ENCODE results near the gene CALR.
"Not testable (repeated sequence)": the region's sequence is repeated elsewhere in the genome, so short reads cannot be mapped to it uniquely, and the experiment has no call there.

CALR gene

GRCh38 chr19:12943437-12944044 lies 5.1 kb downstream of the CALR start:
- no peak for DNase-seq
- Mint-ChIP-seq H3K27ac (peak overlapping the region; percentile 96), H3K4me1 (ENCODE audit: low read depth) (peaks cover 87% of the 10 kb centered on the region), H3K36me3 (ENCODE audit: low read depth) (peaks cover 97% of the 10 kb centered on the region), H3K27me3 (no peaks in the 10 kb centered on the region), H3K9me3 (no peaks in the 10 kb centered on the region), H3K4me3 (peak overlapping the region; percentile 98)

DNA sequence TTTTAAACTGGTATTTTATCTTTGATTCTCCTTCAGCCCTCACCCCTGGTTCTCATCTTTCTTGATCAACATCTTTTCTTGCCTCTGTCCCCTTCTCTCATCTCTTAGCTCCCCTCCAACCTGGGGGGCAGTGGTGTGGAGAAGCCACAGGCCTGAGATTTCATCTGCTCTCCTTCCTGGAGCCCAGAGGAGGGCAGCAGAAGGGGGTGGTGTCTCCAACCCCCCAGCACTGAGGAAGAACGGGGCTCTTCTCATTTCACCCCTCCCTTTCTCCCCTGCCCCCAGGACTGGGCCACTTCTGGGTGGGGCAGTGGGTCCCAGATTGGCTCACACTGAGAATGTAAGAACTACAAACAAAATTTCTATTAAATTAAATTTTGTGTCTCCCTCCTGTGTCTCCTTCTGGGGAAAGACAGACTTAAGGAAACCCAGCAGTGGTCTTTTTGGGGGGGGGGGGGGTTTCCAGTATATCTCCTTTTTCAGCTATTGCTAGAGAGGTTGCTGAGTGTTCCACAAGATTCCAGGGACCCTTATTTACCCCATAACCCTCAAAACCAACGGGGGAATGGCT lies 5.8 kb downstream of the CALR start:
- Mint-ChIP-seq H3K4me3 (peak overlapping the region; percentile 92), H3K4me1 (ENCODE audit: low read depth) (peaks cover 83% of the 10 kb centered on the region), H3K27me3 (no peaks in the 10 kb centered on the region), H3K36me3 (ENCODE audit: low read depth) (peaks cover 97% of the 10 kb centered on the region), H3K9me3 (no peaks in the 10 kb centered on the region), H3K27ac (peak overlapping the region; percentile 98)
- DNase-seq, result no peak

DNA sequence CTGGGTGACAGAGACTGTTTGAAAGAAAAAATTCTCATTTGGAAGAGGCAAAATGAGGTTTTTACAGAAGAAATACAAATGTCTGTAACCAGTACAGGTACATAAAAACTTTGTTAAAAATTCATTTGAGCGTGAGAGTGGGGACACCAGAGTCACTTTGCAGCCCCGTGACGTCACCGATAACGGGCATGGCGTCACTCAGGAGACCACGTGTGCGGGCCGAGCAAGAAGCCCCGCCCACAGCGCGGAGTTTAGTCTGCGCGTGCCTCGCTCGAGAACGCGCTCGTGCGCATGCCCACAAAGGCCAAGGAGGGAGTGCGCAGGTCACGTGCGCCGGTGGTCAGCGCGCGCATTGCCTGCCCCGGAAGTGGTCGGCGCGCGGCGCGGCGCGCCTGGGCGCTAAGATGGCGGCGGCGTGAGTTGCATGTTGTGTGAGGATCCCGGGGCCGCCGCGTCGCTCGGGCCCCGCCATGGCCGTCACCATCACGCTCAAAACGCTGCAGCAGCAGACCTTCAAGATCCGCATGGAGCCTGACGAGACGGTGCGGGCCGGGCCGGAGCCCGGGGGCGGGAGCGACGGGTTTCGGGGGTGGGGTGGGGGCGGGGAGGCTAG lies 7.2 kb downstream of the CALR start, which contains the start of gene RAD23A:
Gene RAD23A, plus strand, starts transcription at position 384 of the 613 bp plus-strand sequence. Its CDS starts 87 bp downstream, at position 471.
- peaks cover 97% of the 10 kb centered on the region for H3K36me3 Mint-ChIP-seq (ENCODE audit: low read depth)
- DNase-seq, result peak; percentile 99
- H3K27ac Mint-ChIP-seq, result peak within 1 kb of the TSS; percentile 98
- peaks cover 73% of the 10 kb centered on the region for H3K4me1 Mint-ChIP-seq (ENCODE audit: low read depth)
- H3K4me3 Mint-ChIP-seq, result peak within 1 kb of the TSS; percentile 92
- no peaks in the 10 kb centered on the region for H3K9me3 Mint-ChIP-seq
- no peaks in the 10 kb centered on the region for H3K27me3 Mint-ChIP-seq

DNA sequence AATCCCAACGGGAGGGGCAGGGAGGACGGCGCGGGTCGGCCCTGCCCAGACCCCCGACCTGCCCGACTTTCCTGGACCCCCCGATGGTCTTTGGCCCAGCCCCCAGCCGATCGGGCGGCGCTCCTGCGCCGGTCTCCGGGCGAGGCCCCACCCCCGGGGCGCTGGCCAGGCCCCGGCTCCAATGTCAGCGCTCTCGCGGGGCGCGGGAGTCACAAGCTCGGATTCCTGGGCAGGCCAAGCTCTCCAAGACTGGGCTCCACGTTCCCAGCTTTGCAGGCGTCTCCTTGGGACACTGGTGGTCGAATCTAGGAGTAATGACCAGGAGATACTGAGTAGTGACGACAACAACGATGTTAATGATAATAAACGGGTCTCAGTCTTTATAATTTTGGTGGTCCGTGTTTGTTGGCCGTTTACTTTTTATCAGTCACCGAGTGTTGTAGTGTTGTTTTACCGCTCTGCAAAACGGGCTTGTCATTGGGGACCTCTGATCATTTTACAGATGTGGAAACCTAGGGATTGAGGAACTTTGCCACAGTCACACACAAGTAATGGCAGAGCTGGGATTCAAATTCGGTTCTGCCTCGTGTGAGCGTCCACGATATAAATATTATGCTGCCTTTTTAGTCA lies 7.8 kb downstream of the CALR start:
- Mint-ChIP-seq H3K4me3 (peak overlapping the region; percentile 92), H3K9me3 (no peaks in the 10 kb centered on the region), H3K36me3 (ENCODE audit: low read depth) (peaks cover 97% of the 10 kb centered on the region), H3K27me3 (no peaks in the 10 kb centered on the region), H3K4me1 (ENCODE audit: low read depth) (peaks cover 67% of the 10 kb centered on the region), H3K27ac (peak overlapping the region; percentile 98)
- peak; percentile 80 for DNase-seq

- no peaks in the 10 kb centered on the region for H3K27me3 Mint-ChIP-seq
- H3K4me3 Mint-ChIP-seq, result peak overlapping the region; percentile 92
- H3K36me3 Mint-ChIP-seq (ENCODE audit: low read depth), result peaks cover 97% of the 10 kb centered on the region
- H3K4me1 Mint-ChIP-seq (ENCODE audit: low read depth), result peaks cover 61% of the 10 kb centered on the region
- no peak for DNase-seq
- H3K27ac Mint-ChIP-seq, result peak overlapping the region; percentile 98
- H3K9me3 Mint-ChIP-seq, result no peaks in the 10 kb centered on the region
Measured at GRCh38 chr19:12946731-12947496, 8.5 kb downstream of the CALR start.

DNA sequence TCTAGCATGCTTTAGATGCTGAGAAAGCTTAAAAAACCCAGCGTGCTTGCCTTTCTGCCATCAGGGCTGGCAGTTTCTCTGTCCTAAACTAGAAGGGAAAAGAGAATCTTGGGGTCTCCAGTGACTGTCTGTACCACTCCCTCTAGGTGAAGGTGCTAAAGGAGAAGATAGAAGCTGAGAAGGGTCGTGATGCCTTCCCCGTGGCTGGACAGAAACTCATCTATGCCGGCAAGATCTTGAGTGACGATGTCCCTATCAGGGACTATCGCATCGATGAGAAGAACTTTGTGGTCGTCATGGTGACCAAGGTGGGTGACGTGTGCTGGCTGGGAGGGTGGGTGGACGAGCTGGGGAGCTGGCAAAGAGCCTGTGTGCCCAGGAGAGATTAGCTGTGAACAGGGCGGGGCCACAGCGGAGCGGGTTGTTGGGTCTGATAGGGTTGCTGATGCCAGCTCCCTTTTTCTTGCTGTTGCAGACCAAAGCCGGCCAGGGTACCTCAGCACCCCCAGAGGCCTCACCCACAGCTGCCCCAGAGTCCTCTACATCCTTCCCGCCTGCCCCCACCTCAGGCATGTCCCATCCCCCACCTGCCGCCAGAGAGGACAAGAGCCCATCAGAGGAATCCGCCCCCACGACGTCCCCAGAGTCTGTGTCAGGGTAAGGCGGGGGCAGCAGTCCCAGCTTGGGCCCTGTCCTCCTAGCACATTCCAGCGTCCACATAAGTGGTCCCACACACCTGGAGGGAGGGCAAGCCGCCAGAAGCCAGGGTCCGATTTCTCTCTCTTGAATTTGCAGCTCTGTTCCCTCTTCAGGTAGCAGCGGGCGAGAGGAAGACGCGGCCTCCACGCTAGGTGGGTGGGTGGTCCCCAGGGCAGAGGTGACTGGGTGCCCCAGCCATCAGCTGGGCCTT lies 9.5 kb downstream of the CALR start:
- DNase-seq, result peak; percentile 30
- Mint-ChIP-seq H3K27me3 (no peaks in the 10 kb centered on the region), H3K27ac (peak overlapping the region; percentile 98), H3K4me1 (ENCODE audit: low read depth) (peaks cover 57% of the 10 kb centered on the region), H3K9me3 (no peaks in the 10 kb centered on the region), H3K36me3 (ENCODE audit: low read depth) (peaks cover 96% of the 10 kb centered on the region), H3K4me3 (peak overlapping the region; percentile 92)

DNA sequence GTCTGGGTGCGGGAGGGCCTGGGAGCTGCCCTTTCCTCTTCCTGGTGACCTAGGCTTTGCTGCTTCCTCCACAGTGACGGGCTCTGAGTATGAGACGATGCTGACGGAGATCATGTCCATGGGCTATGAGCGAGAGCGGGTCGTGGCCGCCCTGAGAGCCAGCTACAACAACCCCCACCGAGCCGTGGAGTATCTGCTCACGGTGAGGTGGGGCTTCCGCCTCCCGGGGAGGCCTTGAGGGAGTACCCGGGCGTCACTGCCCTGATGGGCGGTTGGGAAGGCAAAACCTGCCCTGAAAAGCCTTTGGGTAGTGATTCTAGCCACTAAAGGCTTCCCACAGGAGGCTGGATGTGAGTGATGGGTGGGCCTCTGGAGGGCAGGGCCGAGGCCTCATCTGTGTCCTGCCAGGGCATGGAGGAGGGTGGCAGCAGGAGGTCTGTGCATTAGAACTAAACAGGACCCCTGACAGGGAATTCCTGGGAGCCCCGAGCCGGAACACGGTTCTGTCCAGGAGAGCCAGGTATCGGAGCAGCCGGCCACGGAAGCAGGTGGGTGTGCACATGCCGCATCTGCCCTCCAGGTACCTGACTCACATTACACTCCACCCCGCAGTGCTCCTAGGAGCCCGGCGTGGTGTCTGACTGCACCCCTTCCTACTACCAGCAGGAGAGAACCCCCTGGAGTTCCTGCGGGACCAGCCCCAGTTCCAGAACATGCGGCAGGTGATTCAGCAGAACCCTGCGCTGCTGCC lies 10.4 kb downstream of the CALR start:
- Mint-ChIP-seq H3K4me1 (ENCODE audit: low read depth) (peaks cover 58% of the 10 kb centered on the region), H3K36me3 (ENCODE audit: low read depth) (peaks cover 96% of the 10 kb centered on the region), H3K27me3 (no peaks in the 10 kb centered on the region), H3K9me3 (no peaks in the 10 kb centered on the region), H3K4me3 (peak overlapping the region; percentile 92), H3K27ac (peak overlapping the region; percentile 98)
- no peak for DNase-seq

- no peak overlapping the region for H3K4me3 Mint-ChIP-seq
- peaks cover 96% of the 10 kb centered on the region for H3K36me3 Mint-ChIP-seq (ENCODE audit: low read depth)
- no peaks in the 10 kb centered on the region for H3K9me3 Mint-ChIP-seq
- H3K27ac Mint-ChIP-seq, result peak overlapping the region; percentile 98
- peaks cover 58% of the 10 kb centered on the region for H3K4me1 Mint-ChIP-seq (ENCODE audit: low read depth)
- no peaks in the 10 kb centered on the region for H3K27me3 Mint-ChIP-seq
- DNase-seq, result no peak
Measured at GRCh38 chr19:12949363-12950283, 11.2 kb downstream of the CALR start.

- H3K9me3 Mint-ChIP-seq, DNase-seq, H3K4me3 Mint-ChIP-seq, H3K27me3 Mint-ChIP-seq: not testable (repeated sequence)
- peak overlapping the region; percentile 92 for H3K27ac Mint-ChIP-seq
- H3K4me1 Mint-ChIP-seq (ENCODE audit: low read depth), result peaks cover 56% of the 10 kb centered on the region
- H3K36me3 Mint-ChIP-seq (ENCODE audit: low read depth), result peaks cover 96% of the 10 kb centered on the region
Measured at GRCh38 chr19:12952050-12952449, 13.6 kb downstream of the CALR start.

GRCh38 chr19:12952488-12953137 lies 14.2 kb downstream of the CALR start:
- Mint-ChIP-seq H3K27me3 (no peaks in the 10 kb centered on the region), H3K9me3 (no peaks in the 10 kb centered on the region), H3K4me3 (no peak overlapping the region), H3K36me3 (ENCODE audit: low read depth) (peaks cover 90% of the 10 kb centered on the region), H3K4me1 (ENCODE audit: low read depth) (peaks cover 53% of the 10 kb centered on the region), H3K27ac (peak overlapping the region; percentile 92)
- DNase-seq, result no peak

- Mint-ChIP-seq H3K4me3 (no peak overlapping the region), H3K4me1 (ENCODE audit: low read depth) (peaks cover 48% of the 10 kb centered on the region), H3K27ac (peak overlapping the region; percentile 92), H3K27me3 (no peaks in the 10 kb centered on the region), H3K36me3 (ENCODE audit: low read depth) (peaks cover 84% of the 10 kb centered on the region), H3K9me3 (no peaks in the 10 kb centered on the region)
- no peak for DNase-seq
Measured at GRCh38 chr19:12953138-12953798, 14.9 kb downstream of the CALR start.
